Esophagus squamous epithelium (tissue), 5 donors: ENCODE measurements around the gene CPNE4. TPM values are rescaled to one million over a fixed set of nuclear protein-coding genes. Genes with fewer than 3 reads are reported as not detected.

Experiments used
- DNase-seq: peaks from one replicate; lab custom pipeline; 2025; lab: John Stamatoyannopoulos, UW
- H3K27ac ChIP-seq, 4 donors: fragments of 200-600 bp; sonication (generic); one replicate each; pipeline ENCODE4 v1.5.1; 2016 to 2019; ENCODE audit warnings: mild to moderate bottlenecking in 1 of 4
- H3K27me3 ChIP-seq, 4 donors: fragments of 200-600 bp; sonication (generic); 1 replicate in 3 of 4; 2 replicates in 1 of 4; pipeline versions ENCODE4 v1.5.1 to v1.6.0; 2017 to 2021; ENCODE audit warnings: antibody characterized with exemption in 1 of 4
- H3K36me3 ChIP-seq, 3 donors: fragments of 200-600 bp; sonication (generic); one replicate each; pipeline ENCODE4 v1.5.1; 2016 to 2019
- H3K4me1 ChIP-seq, 3 donors: fragments of 200-600 bp; sonication (generic); one replicate each; pipeline ENCODE4 v1.5.1; 2017 to 2019
- H3K4me3 ChIP-seq, 4 donors: fragments of 200-600 bp; sonication (generic); 1 replicate in 3 of 4; 2 replicates in 1 of 4; pipeline ENCODE4 v1.5.1; 2016 to 2019; ENCODE audit warnings: mild to moderate bottlenecking in 2 of 4, moderate library complexity in 1 of 4
- H3K9me3 ChIP-seq, 3 donors: fragments of 200-600 bp; sonication (generic); one replicate each; pipeline ENCODE4 v1.5.1; 2016 to 2019
- CTCF ChIP-seq, 6 experiments: fragments of 450-650 bp in 4 of 6; fragments of 200-600 bp in 2 of 6; sonication (generic) in 2 of 6; IDR thresholded peaks; one replicate each; pipeline ENCODE4 v1.5.1; 2016 to 2019; ENCODE audit warnings: antibody characterized with exemption in 6 of 6, mild to moderate bottlenecking in 4 of 6, moderate library complexity in 4 of 6
- POLR2A ChIP-seq, 4 donors: fragments of 450-650 bp; IDR thresholded peaks; one replicate each; pipeline ENCODE4 v1.6.1; 2017; ENCODE audit warnings: antibody characterized with exemption in 4 of 4, mild to moderate bottlenecking in 4 of 4, moderate library complexity in 3 of 4
- WGBS, 2 donors: methylation state at CpG; one replicate each; pipeline ENCODE4 v1.1.5; 2018; 5-methylcytosine and 5-hydroxymethylcytosine counted together
- intact Hi-C: fragments of 100-400 bp; cut with DNase I; formaldehyde crosslinking; loops from one replicate; pipeline ENCODE4 v1.15.0; 2022
- total RNA-seq, 4 donors: library from RNA; depleted of rRNA; stranded (reverse); fragments of >200 nt; gene quantifications; one replicate each; pipeline ENCODE4 v1.1.0, GENCODE V29; 2016
- donor health status: DM: yes; HTN: yes; CAD: no.

CPNE4 gene
- total RNA-seq, 4 donors from 2014 or later, result 0.19 TPM; not detected in 3

GRCh38 chr3:131543714-131544113 lies 491.1 kb downstream of the CPNE4 start:
- H3K27ac ChIP-seq, result no peak overlapping the region
- H3K9me3 ChIP-seq, result no peaks in the 10 kb centered on the region
- no peak overlapping the region for H3K4me3 ChIP-seq
- peaks cover 0 to 8% (median 2%) of the 10 kb centered on the region in 3 donors for H3K4me1 ChIP-seq
- no peaks in the 10 kb centered on the region for H3K36me3 ChIP-seq
- no peak for DNase-seq
- intact Hi-C loops, result no loop called here
- TF ChIP-seq POLR2A (IDR thresholded peaks at IDR 0.05), result no peak
- no peak for TF ChIP-seq CTCF (IDR thresholded peaks at IDR 0.05)
- H3K27me3 ChIP-seq, result no peaks in the 10 kb centered on the region

DNA sequence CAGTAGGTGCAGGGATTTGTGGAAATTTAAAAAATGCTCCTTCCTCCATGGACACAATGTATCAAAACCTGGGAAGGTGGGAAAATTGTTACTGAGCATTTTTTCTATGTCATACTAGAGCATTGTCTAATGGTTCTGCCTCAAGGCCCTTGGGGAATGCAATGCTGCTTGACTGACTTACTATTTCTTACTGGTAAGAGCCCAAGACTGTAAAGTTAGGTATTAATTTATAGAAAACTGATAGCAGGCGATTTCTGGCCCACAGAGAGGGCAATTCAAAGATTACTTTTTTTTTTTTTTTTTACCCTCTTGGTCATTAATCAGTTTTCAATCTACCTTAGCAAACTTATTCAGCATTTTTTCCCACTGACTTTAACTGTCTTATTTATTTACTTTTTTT lies 493.5 kb downstream of the CPNE4 start:
- intact Hi-C loops, result no loop called here
- no peak for DNase-seq
- 75 to 89% methylated on average over 1 of the region's 1 CpG for WGBS, 2 donors
- Histone ChIP-seq H3K4me1 (peaks cover 0 to 8% (median 2%) of the 10 kb centered on the region in 3 donors), H3K36me3 (no peaks in the 10 kb centered on the region), H3K27me3 (peaks cover 0 to 2% (median 0%) of the 10 kb centered on the region in 4 donors), H3K9me3 (no peaks in the 10 kb centered on the region), H3K27ac (no peak overlapping the region), H3K4me3 (no peak overlapping the region)
- TF ChIP-seq POLR2A (IDR thresholded peaks at IDR 0.05) (no peak), CTCF (IDR thresholded peaks at IDR 0.05) (no peak)

DNA sequence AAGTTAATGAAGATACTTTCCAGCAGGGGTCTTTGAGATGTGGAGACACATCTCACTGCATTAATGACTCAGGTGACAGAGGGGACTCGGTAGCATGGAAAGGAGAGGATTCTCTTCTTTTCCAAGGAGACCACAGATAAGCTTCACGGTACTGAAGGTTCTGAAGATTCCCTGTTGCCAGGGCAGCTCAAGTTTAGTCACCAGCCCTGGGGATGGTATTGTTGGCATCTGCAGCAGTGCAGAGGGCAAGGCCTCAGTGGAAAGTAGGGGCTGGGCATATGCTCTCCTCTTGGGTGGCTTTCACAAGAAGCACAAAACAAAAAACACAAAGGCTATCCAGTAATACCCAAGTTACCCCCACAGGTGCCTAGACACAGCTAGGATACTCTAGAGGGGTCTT lies 494.0 kb downstream of the CPNE4 start:
- no peaks in the 10 kb centered on the region for H3K36me3 ChIP-seq
- WGBS, 2 donors, result 61 to 71% methylated on average over 2 of the region's 2 CpGs
- DNase-seq, result no peak
- intact Hi-C loops, result no loop called here
- no peak overlapping the region for H3K4me3 ChIP-seq
- no peak overlapping the region for H3K27ac ChIP-seq
- no peaks in the 10 kb centered on the region for H3K9me3 ChIP-seq
- H3K4me1 ChIP-seq, result peaks cover 0 to 8% (median 2%) of the 10 kb centered on the region in 3 donors
- H3K27me3 ChIP-seq, result peaks cover 0 to 7% (median 0%) of the 10 kb centered on the region in 4 donors
- TF ChIP-seq CTCF (IDR thresholded peaks at IDR 0.05) (no peak), POLR2A (IDR thresholded peaks at IDR 0.05) (no peak)

DNA sequence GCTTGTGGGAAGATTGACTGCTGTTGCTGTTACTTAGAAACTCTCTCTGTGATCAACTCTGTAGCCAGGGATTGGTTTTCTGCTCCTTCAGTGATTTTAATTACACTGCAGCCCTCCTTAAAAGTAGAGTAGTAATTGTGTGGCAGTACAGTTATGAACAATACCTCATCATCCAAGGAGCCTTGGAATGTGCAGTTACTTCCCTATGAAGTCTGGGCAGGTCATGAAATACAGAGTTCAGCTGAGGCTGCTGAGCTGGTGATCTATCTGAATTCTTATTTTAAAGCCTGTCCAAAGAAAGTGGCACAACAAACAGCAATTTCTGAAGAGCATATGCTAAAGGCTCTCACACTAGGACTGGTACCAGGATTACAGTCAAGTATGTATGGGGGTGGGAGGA lies 494.7 kb downstream of the CPNE4 start:
- peaks cover 0 to 8% (median 2%) of the 10 kb centered on the region in 3 donors for H3K4me1 ChIP-seq
- no peak for DNase-seq
- TF ChIP-seq POLR2A (IDR thresholded peaks at IDR 0.05) (no peak), CTCF (IDR thresholded peaks at IDR 0.05) (no peak)
- H3K27ac ChIP-seq, result no peak overlapping the region
- intact Hi-C loops, result no loop called here
- no peak overlapping the region for H3K4me3 ChIP-seq
- no peaks in the 10 kb centered on the region for H3K36me3 ChIP-seq
- H3K9me3 ChIP-seq, result no peaks in the 10 kb centered on the region
- H3K27me3 ChIP-seq, result peaks cover 0 to 9% (median 0%) of the 10 kb centered on the region in 4 donors

DNA sequence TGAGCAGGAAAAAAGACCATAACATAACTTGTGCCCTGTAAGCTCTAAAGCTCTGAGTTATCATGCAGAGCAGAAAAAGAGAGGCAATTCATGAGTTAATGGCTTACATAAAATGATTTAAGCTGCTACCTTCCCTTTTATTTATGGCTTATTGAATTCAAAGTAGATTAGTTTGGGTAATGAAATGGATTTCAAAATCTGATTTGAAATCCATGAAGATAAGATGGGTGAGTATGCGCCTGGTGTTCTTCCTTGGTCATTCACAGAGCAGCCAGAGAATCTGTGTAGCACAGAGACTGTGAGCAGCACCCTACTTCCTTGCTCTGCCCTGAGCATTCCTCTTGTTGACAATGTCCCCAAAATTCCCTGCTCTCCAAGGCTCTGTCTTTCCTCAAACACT lies 495.8 kb downstream of the CPNE4 start:
- H3K36me3 ChIP-seq, result no peaks in the 10 kb centered on the region
- H3K9me3 ChIP-seq, result no peaks in the 10 kb centered on the region
- WGBS, 2 donors, result 94 to 100% methylated on average over 1 of the region's 1 CpG
- no peak for TF ChIP-seq CTCF (IDR thresholded peaks at IDR 0.05)
- no peak for TF ChIP-seq POLR2A (IDR thresholded peaks at IDR 0.05)
- intact Hi-C loops, result no loop called here
- DNase-seq, result no peak
- no peak overlapping the region for H3K4me3 ChIP-seq
- peaks cover 0 to 9% (median 0%) of the 10 kb centered on the region in 4 donors for H3K27me3 ChIP-seq
- no peak overlapping the region for H3K27ac ChIP-seq
- H3K4me1 ChIP-seq, result peaks cover 0 to 5% (median 2%) of the 10 kb centered on the region in 3 donors
